COLO668 (cell line): ENCODE measurements around the gene HYAL4.
"Not testable (repeated sequence)": the region's sequence is repeated elsewhere in the genome, so short reads cannot be mapped to it uniquely, and the experiment has no call there.

Source experiments
- DNase-seq: peaks from one replicate; lab custom pipeline; 2025; ENCODE audit not compliant: unreplicated experiment; lab: John Stamatoyannopoulos, UW

HYAL4 gene

GRCh38 chr7:123846217-123846891 lies 1.4 kb downstream of the HYAL4 start:
- no peak for DNase-seq

- DNase-seq = no peak
Observed at GRCh38 chr7:123847868-123848267, 2.9 kb downstream of the HYAL4 start.

GRCh38 chr7:123849855-123850254 lies 4.9 kb downstream of the HYAL4 start:
- no peak for DNase-seq

- not testable (repeated sequence) for DNase-seq
Observed at GRCh38 chr7:123851404-123851803, 6.4 kb downstream of the HYAL4 start.

GRCh38 chr7:123854291-123854690 lies 9.3 kb downstream of the HYAL4 start:
- DNase-seq = not testable (repeated sequence)

- not testable (repeated sequence) for DNase-seq
Observed at GRCh38 chr7:123856428-123856827, 11.5 kb downstream of the HYAL4 start.

GRCh38 chr7:123860848-123861247 lies 15.9 kb downstream of the HYAL4 start:
- DNase-seq = no peak

- no peak for DNase-seq
Observed at GRCh38 chr7:123862775-123863174, 17.8 kb downstream of the HYAL4 start.

GRCh38 chr7:123863461-123863860 lies 18.5 kb downstream of the HYAL4 start:
- no peak for DNase-seq

- no peak for DNase-seq
Observed at GRCh38 chr7:123864012-123864411, 19.0 kb downstream of the HYAL4 start.

GRCh38 chr7:123864436-123864835 lies 19.5 kb downstream of the HYAL4 start:
- no peak for DNase-seq

- no peak for DNase-seq
Observed at GRCh38 chr7:123864966-123865365, 20.0 kb downstream of the HYAL4 start.

- DNase-seq = peak; percentile 41
Observed at GRCh38 chr7:123865517-123866117, 20.6 kb downstream of the HYAL4 start.

- no peak for DNase-seq
Observed at GRCh38 chr7:123867225-123867624, 22.3 kb downstream of the HYAL4 start.

- DNase-seq = peak; percentile 47
Observed at GRCh38 chr7:123871998-123872867, 27.3 kb downstream of the HYAL4 start.

- no peak for DNase-seq
Observed at GRCh38 chr7:123872908-123873307, 27.9 kb downstream of the HYAL4 start.

- no peak for DNase-seq
Observed at GRCh38 chr7:123876557-123877256, 31.7 kb downstream of the HYAL4 start.

GRCh38 chr7:123879628-123880027 lies 34.7 kb downstream of the HYAL4 start:
- no peak for DNase-seq

GRCh38 chr7:123881300-123881699 lies 36.3 kb downstream of the HYAL4 start:
- no peak for DNase-seq

- no peak for DNase-seq
Observed at GRCh38 chr7:123883154-123883553, 38.2 kb downstream of the HYAL4 start.

- no peak for DNase-seq
Observed at GRCh38 chr7:123888192-123888591, 43.2 kb downstream of the HYAL4 start.
